Measurements from ENCODE around the gene TMEM131L. TPM values are rescaled to one million over a fixed set of nuclear protein-coding genes. Genes with fewer than 3 reads are reported as not detected.

Gene TMEM131L
- total and polyA plus RNA-seq, 4 experiments from 2014 or later, result 20.8 to 65.6 (median 53.2) TPM

DNA sequence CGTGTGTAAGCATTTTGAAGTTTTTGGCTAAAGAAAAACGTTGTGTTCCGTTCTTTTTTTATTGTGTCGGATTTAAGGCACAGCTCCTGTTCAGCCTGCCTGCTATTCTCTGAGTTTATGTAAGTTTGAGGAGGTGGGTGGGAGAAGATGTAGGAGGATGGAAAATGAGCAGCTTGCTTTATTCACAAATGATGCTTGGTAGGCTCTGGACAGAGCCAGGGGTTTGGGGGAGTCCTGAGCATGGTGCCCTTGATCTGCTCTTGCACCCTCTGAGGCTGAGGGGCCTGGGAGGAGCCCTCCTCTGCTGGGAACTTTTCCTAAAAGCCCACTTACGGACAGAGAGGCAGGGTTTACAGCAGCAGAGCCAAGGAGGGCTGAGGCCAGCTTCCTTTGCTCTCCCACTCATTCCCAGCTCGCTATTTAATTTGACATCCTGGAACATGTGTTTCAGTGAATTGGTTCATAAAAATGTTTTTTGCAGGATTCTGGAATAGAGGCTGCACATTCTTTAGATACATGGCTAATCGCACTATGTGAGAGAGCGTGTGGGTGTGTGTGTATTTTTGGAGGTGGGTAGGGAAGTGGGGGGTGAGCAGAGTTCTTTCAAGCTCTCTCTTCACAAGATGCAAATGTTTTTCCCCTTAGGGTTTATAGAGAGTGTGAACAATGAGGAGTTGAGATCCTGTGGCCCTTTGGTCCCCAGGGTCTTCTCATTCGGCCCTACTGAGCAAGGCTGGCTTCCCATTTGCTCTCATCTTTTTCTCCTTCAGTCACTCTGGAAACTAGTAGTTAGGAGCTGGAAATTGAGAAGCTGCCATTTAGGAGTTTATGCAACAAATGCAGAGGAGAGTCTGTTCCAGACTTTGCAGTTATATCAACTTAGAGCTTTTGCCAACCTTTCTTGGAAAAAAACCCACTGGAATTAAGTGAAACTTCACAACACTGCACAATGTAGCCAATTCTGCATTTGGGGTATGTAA, 32.1 kb downstream of the TMEM131L start:
- H3K4me1 Mint-ChIP-seq, result peaks cover 76 to 100% (median 86%) of the 10 kb centered on the region in 4 donors

DNA sequence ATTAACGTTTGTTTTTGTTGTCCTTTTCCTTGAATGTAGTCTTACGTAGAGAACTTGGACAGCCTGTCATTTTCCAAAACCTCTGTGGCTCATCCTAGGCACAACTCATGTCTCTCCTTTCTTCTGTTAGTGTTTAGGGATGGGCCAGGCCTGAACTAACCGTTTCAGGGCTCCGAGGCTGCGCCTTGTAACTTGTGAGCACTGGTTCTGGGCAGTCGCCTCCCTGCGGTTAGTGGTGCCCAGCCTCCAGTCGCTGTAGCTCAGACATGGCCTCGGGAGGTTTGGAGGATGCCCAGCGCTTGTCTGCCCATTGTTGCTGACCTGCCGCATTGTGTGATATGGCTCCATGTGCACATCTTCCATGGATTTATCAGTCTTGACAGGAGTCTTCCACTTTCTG, 32.8 kb downstream of the TMEM131L start:
- ChIA-PET CTCF (ENCODE audit: partially characterized antibody) (interaction anchor here (0.6 to 5.7 kb wide), 9 partner anchors 10 to 134 kb away, joined by 3 to 34 read pairs (median 12); partner anchors contain the start of gene TMEM131L), POLR2A (ENCODE audit: partially characterized antibody) (interaction anchor here (1.3 to 19.4 kb wide), 9 partner anchors 10 to 66 kb away, joined by 3 to 546 read pairs (median 17); partner anchors contain the start of gene TMEM131L)
- Mint-ChIP-seq H3K27ac (peak overlapping the region; percentile 92 to 99 (median 97)), H3K4me3 (peak overlapping the region in 7 of 8 donors; percentile 74 to 85 (median 82)), H3K27me3 (no peaks in the 10 kb centered on the region), H3K4me1 (peaks cover 75 to 98% (median 84%) of the 10 kb centered on the region in 4 donors), H3K9me3 (no peaks in the 10 kb centered on the region), H3K36me3 (peaks cover 0 to 35% of the 10 kb centered on the region in 2 donors)
- Histone ChIP-seq H3K4me1 (ENCODE audit: insufficient read depth, low read length) (peaks cover 97% of the 10 kb centered on the region), H3K27me3 (ENCODE audit: insufficient read depth, low read length) (no peaks in the 10 kb centered on the region), H3K27ac (ENCODE audit: low read depth, low read length) (peak overlapping the region; percentile 64), H3K36me3 (ENCODE audit: insufficient read depth, low read length) (no peaks in the 10 kb centered on the region), H3K4me3 (ENCODE audit: low read length in 2 of 2) (no peak overlapping the region), H3K9me3 (ENCODE audit: control insufficient read depth in 1 of 2, low read length in 2 of 2) (no peaks in the 10 kb centered on the region)
- no peak for DNase-seq
- intact Hi-C loops (cut with micrococcal nuclease), result no loop called here

More for the DNA sequence above, 32.1 kb downstream of the TMEM131L start:
- Mint-ChIP-seq H3K4me3 (peak overlapping the region; percentile 57 to 85 (median 80)), H3K36me3 (peaks cover 0 to 39% of the 10 kb centered on the region in 2 donors), H3K27me3 (no peaks in the 10 kb centered on the region), H3K27ac (peak overlapping the region; percentile 94 to 99 (median 97)), H3K9me3 (no peaks in the 10 kb centered on the region)
- H3K4me3 ChIP-seq (ENCODE audit: low read length in 2 of 2), result peak overlapping the region in 1 of 2 donors; percentile 38
- peak overlapping the region; percentile 64 for H3K27ac ChIP-seq (ENCODE audit: low read depth, low read length)
- DNase-seq, result no peak
- POLR2A ChIA-PET (ENCODE audit: partially characterized antibody), result interaction anchor here (1.0 to 19.4 kb wide), 11 partner anchors 10 to 76 kb away, joined by 3 to 546 read pairs (median 17); partner anchors contain the start of gene TMEM131L
- no peaks in the 10 kb centered on the region for H3K27me3 ChIP-seq (ENCODE audit: insufficient read depth, low read length)
- no peaks in the 10 kb centered on the region for H3K9me3 ChIP-seq (ENCODE audit: control insufficient read depth in 1 of 2, low read length in 2 of 2)
- peaks cover 98% of the 10 kb centered on the region for H3K4me1 ChIP-seq (ENCODE audit: insufficient read depth, low read length)
- no peaks in the 10 kb centered on the region for H3K36me3 ChIP-seq (ENCODE audit: insufficient read depth, low read length)
- intact Hi-C loops (cut with micrococcal nuclease), result loop anchor here (1.0 kb wide), 3 partner anchors 10 to 32 kb away; partner anchors contain the start of gene TMEM131L
- CTCF ChIA-PET (ENCODE audit: partially characterized antibody), result interaction anchor here (0.6 to 5.7 kb wide), 14 partner anchors 9 to 153 kb away, joined by 3 to 34 read pairs (median 10); partner anchors contain the start of gene TMEM131L

DNA sequence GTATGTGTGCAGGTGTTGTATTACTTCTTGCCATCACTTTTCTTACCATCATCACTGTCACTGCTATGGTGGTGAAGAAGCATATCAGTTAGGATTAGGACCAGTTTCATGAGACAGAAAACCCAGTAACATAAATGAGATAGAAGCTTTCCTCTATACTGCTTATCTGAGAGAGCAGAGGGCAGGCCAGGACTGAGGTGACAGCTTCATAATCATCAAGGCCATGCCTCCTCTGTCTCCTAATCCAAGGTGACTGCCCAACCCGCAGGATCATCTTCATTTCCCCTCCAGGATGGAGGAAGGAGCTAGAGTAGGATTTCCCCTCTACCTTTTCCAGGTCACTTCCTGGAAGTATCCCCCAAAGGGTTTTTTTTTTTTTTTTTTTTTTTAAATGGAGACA, 35.4 kb downstream of the TMEM131L start:
- peaks cover 67 to 91% (median 79%) of the 10 kb centered on the region in 4 donors for H3K4me1 Mint-ChIP-seq
- H3K4me3 Mint-ChIP-seq, result peak overlapping the region in 5 of 8 donors; percentile 9 to 55 (median 39)
- Histone ChIP-seq H3K9me3 (ENCODE audit: control insufficient read depth in 1 of 2, low read length in 2 of 2) (no peaks in the 10 kb centered on the region), H3K4me3 (ENCODE audit: low read length in 2 of 2) (no peak overlapping the region), H3K4me1 (ENCODE audit: insufficient read depth, low read length) (peaks cover 87% of the 10 kb centered on the region), H3K27ac (ENCODE audit: low read depth, low read length) (no peak overlapping the region), H3K36me3 (ENCODE audit: insufficient read depth, low read length) (no peaks in the 10 kb centered on the region), H3K27me3 (ENCODE audit: insufficient read depth, low read length) (no peaks in the 10 kb centered on the region)
- ChIA-PET POLR2A (ENCODE audit: partially characterized antibody) (interaction anchor here (0.5 to 19.4 kb wide), 5 partner anchors 13 to 72 kb away, joined by 3 to 546 read pairs (median 9); partner anchors contain the start of gene TMEM131L), CTCF (ENCODE audit: partially characterized antibody) (interaction anchor here (1.1 to 1.2 kb wide), 4 partner anchors 15 to 35 kb away, joined by 3 to 4 read pairs (median 3); partner anchors contain the start of gene TMEM131L)
- peaks cover 13 to 47% of the 10 kb centered on the region in 2 donors for H3K36me3 Mint-ChIP-seq
- H3K9me3 Mint-ChIP-seq, result no peaks in the 10 kb centered on the region
- no peaks in the 10 kb centered on the region for H3K27me3 Mint-ChIP-seq
- no peak for DNase-seq
- H3K27ac Mint-ChIP-seq, result peak overlapping the region; percentile 32 to 94 (median 69)
- intact Hi-C loops (cut with micrococcal nuclease), result no loop called here

DNA sequence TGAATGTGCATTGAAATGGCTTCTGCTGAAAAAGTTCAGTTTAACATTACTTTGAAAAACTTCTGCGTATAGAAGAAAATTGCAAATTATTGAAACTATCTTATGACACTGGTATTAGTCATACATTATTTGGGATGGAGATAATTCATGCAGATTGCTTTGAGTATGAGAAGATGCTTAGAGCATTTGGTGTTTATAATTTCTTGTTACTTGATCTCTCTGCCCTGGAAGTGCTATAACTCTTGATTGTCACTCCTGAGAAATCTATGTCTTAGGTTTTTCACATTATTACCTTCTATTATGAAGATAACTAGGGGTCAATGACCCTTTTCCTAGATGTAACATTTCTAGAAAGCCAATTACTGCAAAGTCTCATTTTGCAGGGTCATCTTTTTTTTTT, 36.4 kb downstream of the TMEM131L start:
- intact Hi-C loops (cut with micrococcal nuclease), result no loop called here
- peak overlapping the region; percentile 67 to 94 (median 77) for H3K27ac Mint-ChIP-seq
- no peaks in the 10 kb centered on the region for H3K27me3 ChIP-seq (ENCODE audit: insufficient read depth, low read length)
- POLR2A ChIA-PET (ENCODE audit: partially characterized antibody), result interaction anchor here (0.7 to 19.4 kb wide), 5 partner anchors 14 to 71 kb away, joined by 3 to 546 read pairs (median 9); partner anchors contain the start of gene TMEM131L
- H3K36me3 Mint-ChIP-seq, result peaks cover 21 to 47% of the 10 kb centered on the region in 2 donors
- H3K27ac ChIP-seq (ENCODE audit: low read depth, low read length), result no peak overlapping the region
- H3K9me3 Mint-ChIP-seq, result no peaks in the 10 kb centered on the region
- DNase-seq, result no peak
- H3K4me1 ChIP-seq (ENCODE audit: insufficient read depth, low read length), result peaks cover 86% of the 10 kb centered on the region
- H3K4me3 ChIP-seq (ENCODE audit: low read length in 2 of 2), result no peak overlapping the region
- CTCF ChIA-PET (ENCODE audit: partially characterized antibody), result interaction anchor here (0.6 kb wide), 1 partner anchor 163 kb away, joined by 3 read pairs; no protein-coding TSS in a partner anchor
- no peaks in the 10 kb centered on the region for H3K36me3 ChIP-seq (ENCODE audit: insufficient read depth, low read length)
- no peaks in the 10 kb centered on the region for H3K27me3 Mint-ChIP-seq
- H3K4me1 Mint-ChIP-seq, result peaks cover 68 to 91% (median 79%) of the 10 kb centered on the region in 4 donors
- H3K9me3 ChIP-seq (ENCODE audit: control insufficient read depth in 1 of 2, low read length in 2 of 2), result no peaks in the 10 kb centered on the region
- peak overlapping the region in 6 of 8 donors; percentile 40 to 66 (median 55) for H3K4me3 Mint-ChIP-seq

DNA sequence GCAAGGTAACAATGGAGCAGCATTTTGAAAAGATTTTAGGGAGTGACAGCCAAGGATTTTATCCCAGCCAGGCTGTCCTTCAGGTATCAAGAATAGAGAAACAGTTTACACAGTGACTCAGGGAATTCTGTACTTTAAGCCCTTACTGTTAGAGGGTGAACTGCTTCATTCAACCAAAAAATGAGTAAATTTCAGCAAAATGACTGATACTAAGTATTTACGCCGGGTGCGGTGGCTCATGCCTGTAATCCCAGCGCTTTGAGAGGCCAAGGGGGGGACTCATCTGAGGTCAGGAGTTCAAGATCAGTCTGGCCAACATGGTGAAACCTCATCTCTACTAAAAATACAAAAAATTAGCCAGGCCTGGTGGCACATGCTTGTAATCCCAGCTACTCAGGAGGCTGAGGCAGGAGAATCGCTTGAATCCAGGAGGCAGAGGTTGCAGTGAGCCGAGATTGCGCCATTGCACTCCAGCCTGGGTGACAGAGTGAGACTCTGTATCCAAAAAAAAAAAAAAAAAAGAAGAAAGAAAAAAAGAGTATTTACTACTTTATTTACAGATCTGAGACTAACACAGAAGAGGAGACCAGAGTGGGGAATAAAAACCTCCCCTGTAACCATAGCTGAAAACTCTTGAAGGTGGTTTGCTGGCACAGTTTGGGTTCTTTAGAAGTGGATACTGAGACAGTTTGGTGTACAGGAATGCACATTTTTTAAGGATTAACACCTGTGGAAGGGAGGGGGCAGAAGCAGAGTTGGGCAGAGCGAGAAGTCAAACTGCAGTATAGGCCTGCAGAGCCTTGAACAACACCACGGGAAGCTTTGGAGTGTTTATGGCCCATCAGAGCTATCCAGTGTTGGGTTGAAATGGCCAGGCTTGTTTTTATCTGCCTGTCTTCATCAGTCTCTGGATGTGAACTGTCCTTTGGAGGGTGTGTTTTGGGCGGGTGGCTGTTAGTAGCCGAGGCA, 40.5 kb downstream of the TMEM131L start:
- DNase-seq, result no peak
- Histone ChIP-seq H3K9me3 (ENCODE audit: control insufficient read depth in 1 of 2, low read length in 2 of 2) (no peaks in the 10 kb centered on the region), H3K36me3 (ENCODE audit: insufficient read depth, low read length) (no peaks in the 10 kb centered on the region), H3K27ac (ENCODE audit: low read depth, low read length) (no peak overlapping the region), H3K4me3 (ENCODE audit: low read length in 2 of 2) (no peak overlapping the region), H3K4me1 (ENCODE audit: insufficient read depth, low read length) (peaks cover 60% of the 10 kb centered on the region), H3K27me3 (ENCODE audit: insufficient read depth, low read length) (no peaks in the 10 kb centered on the region)
- Mint-ChIP-seq H3K4me1 (peaks cover 52 to 77% (median 61%) of the 10 kb centered on the region in 4 donors), H3K36me3 (peaks cover 48 to 63% of the 10 kb centered on the region in 2 donors), H3K9me3 (no peaks in the 10 kb centered on the region), H3K27ac (peak overlapping the region in 6 of 7 donors; percentile 11 to 82 (median 62)), H3K27me3 (no peaks in the 10 kb centered on the region), H3K4me3 (peak overlapping the region in 2 of 8 donors; percentile 30 to 59)
- intact Hi-C loops (cut with micrococcal nuclease), result no loop called here
- ChIA-PET POLR2A (ENCODE audit: partially characterized antibody) (interaction anchor here (1.5 kb wide), 1 partner anchor 18 kb away, joined by 4 read pairs; no protein-coding TSS in a partner anchor), CTCF (ENCODE audit: partially characterized antibody) (interaction anchor here (1.5 kb wide), 1 partner anchor 26 kb away, joined by 3 read pairs; no protein-coding TSS in a partner anchor)

All from CD4-positive, alpha-beta memory T cell (primary cell).